Measurements from ENCODE around the gene TMEM26.
"Not testable (repeated sequence)": the region's sequence is repeated elsewhere in the genome, so short reads cannot be mapped to it uniquely, and the experiment has no call there.

The TMEM26 gene

GRCh38 chr10:61398366-61399129 lies 54.6 kb downstream of the TMEM26 start:
- no peak for DNase-seq

- no peak for DNase-seq
These were observed 55.8 kb downstream of the TMEM26 start for GRCh38 chr10:61397175-61397986.

- DNase-seq = no peak
These were observed 61.9 kb downstream of the TMEM26 start for GRCh38 chr10:61391281-61391680.

GRCh38 chr10:61390851-61391250 lies 62.3 kb downstream of the TMEM26 start:
- DNase-seq = no peak

- no peak for DNase-seq
These were observed 63.3 kb downstream of the TMEM26 start for GRCh38 chr10:61389887-61390286.

- DNase-seq = not testable (repeated sequence)
These were observed 64.2 kb downstream of the TMEM26 start for GRCh38 chr10:61388986-61389385.

- no peak for DNase-seq
These were observed 67.8 kb downstream of the TMEM26 start for GRCh38 chr10:61385231-61386001.

- DNase-seq = not testable (repeated sequence)
These were observed 72.0 kb downstream of the TMEM26 start for GRCh38 chr10:61381153-61381552.

- DNase-seq = no peak
These were observed 74.3 kb downstream of the TMEM26 start for GRCh38 chr10:61378865-61379264.

- no peak for DNase-seq
These were observed 76.2 kb downstream of the TMEM26 start for GRCh38 chr10:61376908-61377368.

- DNase-seq = no peak
These were observed 76.8 kb downstream of the TMEM26 start for GRCh38 chr10:61376377-61376776.

GRCh38 chr10:61366365-61366764 lies 86.8 kb downstream of the TMEM26 start:
- DNase-seq = no peak

- no peak for DNase-seq
These were observed 88.6 kb downstream of the TMEM26 start for GRCh38 chr10:61364619-61365018.

GRCh38 chr10:61363006-61363405 lies 90.2 kb downstream of the TMEM26 start:
- DNase-seq = no peak

- DNase-seq = no peak
These were observed 93.7 kb downstream of the TMEM26 start for GRCh38 chr10:61359452-61359851.

GRCh38 chr10:61357687-61358086 lies 95.5 kb downstream of the TMEM26 start:
- DNase-seq = no peak

Data from NCI-H1930 (cell line).